AG08395 (cell line): Measurements from ENCODE around the gene RCOR1.

Source experiments
- DNase-seq: peaks from one replicate; pipeline ENCODE4 v3.0.0; 2012; ENCODE audit warnings: mixed read lengths, low spot score

The RCOR1 gene

GRCh38 chr14:102723650-102724049 lies 131.2 kb downstream of the RCOR1 start:
- DNase-seq = no peak

GRCh38 chr14:102726191-102726949 lies 133.9 kb downstream of the RCOR1 start:
- DNase-seq = no peak

- no peak for DNase-seq
Observed at GRCh38 chr14:102727336-102728095, 135.1 kb downstream of the RCOR1 start.

GRCh38 chr14:102728501-102728900 lies 136.1 kb downstream of the RCOR1 start:
- DNase-seq = no peak

- DNase-seq = no peak
Observed at GRCh38 chr14:102729268-102729667, 136.8 kb downstream of the RCOR1 start.

GRCh38 chr14:102729825-102730224 lies 137.4 kb downstream of the RCOR1 start:
- no peak for DNase-seq

GRCh38 chr14:102731101-102731870 lies 138.8 kb downstream of the RCOR1 start:
- DNase-seq = no peak

- no peak for DNase-seq
Observed at GRCh38 chr14:102731871-102732800, 139.7 kb downstream of the RCOR1 start.

- no peak for DNase-seq
Observed at GRCh38 chr14:102732924-102733323, 140.5 kb downstream of the RCOR1 start.

- DNase-seq = no peak
Observed at GRCh38 chr14:102733326-102733725, 140.9 kb downstream of the RCOR1 start.

- no peak for DNase-seq
Observed at GRCh38 chr14:102734436-102734835, 142.0 kb downstream of the RCOR1 start.

GRCh38 chr14:102736956-102737355 lies 144.5 kb downstream of the RCOR1 start:
- DNase-seq = no peak

GRCh38 chr14:102737402-102738372 lies 145.2 kb downstream of the RCOR1 start:
- DNase-seq = no peak

GRCh38 chr14:102738373-102739189 lies 146.1 kb downstream of the RCOR1 start:
- no peak for DNase-seq

- no peak for DNase-seq
Observed at GRCh38 chr14:102739190-102739469, 146.7 kb downstream of the RCOR1 start.

GRCh38 chr14:102746634-102747438 lies 154.4 kb downstream of the RCOR1 start:
- no peak for DNase-seq

GRCh38 chr14:102748806-102749205 lies 156.4 kb downstream of the RCOR1 start:
- DNase-seq = no peak

- DNase-seq = no peak
Observed at GRCh38 chr14:102749393-102750305, 157.2 kb downstream of the RCOR1 start.
